SK-N-SH (cell line): Measurements from ENCODE around the gene NEK6. TPM values are rescaled to one million over a fixed set of nuclear protein-coding genes. Genes with fewer than 3 reads are reported as not detected.

Experiments used
- CTCF ChIA-PET: fragments of 300-600, 350-600 bp; formaldehyde crosslinking; extraction: SDS; loops from one replicate; lab custom pipeline; 2021; lab: Yijun Ruan, JAX
- POLR2A ChIA-PET: fragments of 350-600 bp; sonication (Branson Sonifier 250); formaldehyde crosslinking; extraction: SDS; loops from one replicate; lab custom pipeline; 2020; ENCODE audit warnings: antibody characterized with exemption, inconsistent platforms; lab: Yijun Ruan, JAX
- DNase-seq: peaks from one replicate; pipeline ENCODE4 v3.0.0; 2012
- H2AFZ ChIP-seq: fragments of 200-600 bp; sonication (generic); 2 replicates; pipeline ENCODE4 v1.8.1; 2016; ENCODE audit warnings: antibody characterized with exemption, mild to moderate bottlenecking, low read depth
- H3F3A ChIP-seq: fragments of 200-600 bp; sonication (generic); replicated peaks from 2 replicates; pipeline ENCODE3; 2016; ENCODE audit warnings: antibody characterized with exemption, mild to moderate bottlenecking; ENCODE audit not compliant: insufficient read depth
- H3K27ac ChIP-seq, 2 experiments: fragments of 200-500 bp in 1 of 2; fragments of 200-600 bp in 1 of 2; sonication (Bioruptor generic) in 1 of 2; sonication (generic), shearing (Covaris generic) in 1 of 2; 2 replicates each; pipeline versions ENCODE4 v1.5.1 to v1.6.1; 2014 to 2016; ENCODE audit warnings: low read depth in 2 of 2, inconsistent platforms in 1 of 2, low read length in 1 of 2, mild to moderate bottlenecking in 1 of 2, mixed read lengths in 1 of 2
- H3K27me3 ChIP-seq: fragments of 200-600 bp; sonication (generic), shearing (Covaris generic); 2 replicates; pipeline ENCODE4 v1.6.1; 2016; ENCODE audit warnings: mixed run types; ENCODE audit not compliant: insufficient read depth
- H3K36me3 ChIP-seq, 2 experiments: fragments of 200-500 bp in 1 of 2; fragments of 200-600 bp in 1 of 2; sonication (Bioruptor generic) in 1 of 2; sonication (generic) in 1 of 2; replicated peaks in 1 of 2; 2 replicates each; pipeline versions ENCODE3 to v1.5.1; 2014 to 2016; ENCODE audit warnings: low read length in 1 of 2, mild to moderate bottlenecking in 1 of 2; ENCODE audit not compliant: insufficient read depth in 2 of 2, control insufficient read depth in 1 of 2
- H3K4me1 ChIP-seq, 2 experiments: fragments of 200-500 bp in 1 of 2; fragments of 200-600 bp in 1 of 2; sonication (Bioruptor generic) in 1 of 2; sonication (generic), shearing (Covaris generic) in 1 of 2; 2 replicates each; pipeline versions ENCODE4 v1.5.1 to v1.6.1; 2014 to 2016; ENCODE audit warnings: low read depth in 1 of 2, low read length in 1 of 2, mixed run types in 1 of 2; ENCODE audit not compliant: insufficient read depth in 2 of 2, control insufficient read depth in 1 of 2
- H3K4me2 ChIP-seq: fragments of 200-600 bp; sonication (generic), shearing (Covaris generic); 2 replicates; pipeline ENCODE4 v1.6.1; 2017; ENCODE audit warnings: mixed run types
- H3K4me3 ChIP-seq, 2 experiments: fragments of 200-500 bp in 1 of 2; fragments of 200-600 bp in 1 of 2; sonication (Bioruptor generic) in 1 of 2; sonication (generic), shearing (Covaris generic) in 1 of 2; 2 replicates each; pipeline versions ENCODE4 v1.5.1 to v1.8.1; 2014 to 2016; ENCODE audit warnings: low read depth in 2 of 2, inconsistent platforms in 1 of 2, low read length in 1 of 2, mild to moderate bottlenecking in 1 of 2, mixed read lengths in 1 of 2, moderate library complexity in 1 of 2
- H3K79me2 ChIP-seq: fragments of 200-600 bp; sonication (generic); 2 replicates; pipeline ENCODE4 v1.8.1; 2017; ENCODE audit warnings: mild to moderate bottlenecking; ENCODE audit not compliant: insufficient read depth
- H3K9ac ChIP-seq: fragments of 200-600 bp; sonication (generic); 2 replicates; pipeline ENCODE4 v1.6.1; 2017; ENCODE audit warnings: mixed run types
- H3K9me2 ChIP-seq: fragments of 200-600 bp; sonication (generic); 2 replicates; pipeline ENCODE4 v1.6.1; 2017; ENCODE audit warnings: mixed run types
- H3K9me3 ChIP-seq: fragments of 200-600 bp; sonication (generic); 2 replicates; pipeline ENCODE4 v1.6.1; 2017; ENCODE audit warnings: mixed run types, mild to moderate bottlenecking, moderate library complexity
- H4K20me1 ChIP-seq: fragments of 200-600 bp; sonication (generic); 2 replicates; pipeline ENCODE4 v1.6.1; 2017; ENCODE audit warnings: mild to moderate bottlenecking, mixed run types; ENCODE audit not compliant: insufficient read depth
- EP300 ChIP-seq, 2 experiments: IDR thresholded peaks; 2 replicates each; pipeline versions ENCODE4 v1.4.0 to v1.6.1; 2012; ENCODE audit warnings: borderline replicate concordance in 1 of 2, low read depth in 1 of 2, low read length in 1 of 2
- FOSL2 ChIP-seq: IDR thresholded peaks from 2 replicates; pipeline ENCODE4 v1.4.0; 2012; ENCODE audit warnings: low read depth, mild to moderate bottlenecking, moderate library complexity, borderline replicate concordance
- FOXM1 ChIP-seq: IDR thresholded peaks from 2 replicates; pipeline ENCODE4 v1.4.0; 2012; ENCODE audit warnings: low read depth, mild to moderate bottlenecking
- GATA2 ChIP-seq: sonication (generic); formaldehyde crosslinking; IDR thresholded peaks from 2 replicates; pipeline ENCODE4 v1.5.0; 2020; ENCODE audit warnings: mild to moderate bottlenecking, missing genetic modification reagents
- JUND ChIP-seq: IDR thresholded peaks from 2 replicates; pipeline ENCODE4 v1.4.0; 2012
- MXI1 ChIP-seq: IDR thresholded peaks from 2 replicates; pipeline ENCODE4 v1.6.1; 2012; ENCODE audit warnings: mild to moderate bottlenecking, low read depth, low read length, improper control_type of control experiment
- NFIC ChIP-seq: IDR thresholded peaks from 2 replicates; pipeline ENCODE4 v1.4.0; 2012; ENCODE audit warnings: borderline replicate concordance
- NRF1 ChIP-seq: IDR thresholded peaks from 2 replicates; pipeline ENCODE4 v1.6.1; 2012; ENCODE audit warnings: low read depth, mild to moderate bottlenecking, low read length
- PBX3 ChIP-seq: IDR thresholded peaks from 2 replicates; pipeline ENCODE4; 2012
- RAD21 ChIP-seq: IDR thresholded peaks from 2 replicates; pipeline ENCODE4 v1.6.1; 2012; ENCODE audit warnings: mild to moderate bottlenecking, low read length
- RCOR1 ChIP-seq: fragments of 150-350 bp; IDR thresholded peaks from 2 replicates; pipeline ENCODE4 v1.6.1; 2017; ENCODE audit warnings: antibody characterized with exemption, low read length
- REST ChIP-seq: IDR thresholded peaks from 2 replicates; pipeline ENCODE4 v1.6.1; 2012; ENCODE audit warnings: mild to moderate bottlenecking, low read depth, low read length, moderate library complexity
- RFX5 ChIP-seq: IDR thresholded peaks from 2 replicates; pipeline ENCODE4 v1.6.1; 2012; ENCODE audit warnings: mild to moderate bottlenecking, improper control_type of control experiment, low read length
- SMC3 ChIP-seq: IDR thresholded peaks from 2 replicates; pipeline ENCODE4 v1.6.1; 2012; ENCODE audit warnings: low read depth, low read length, improper control_type of control experiment
- TCF12 ChIP-seq: IDR thresholded peaks from 2 replicates; pipeline ENCODE4 v1.4.0; 2012
- TEAD4 ChIP-seq: IDR thresholded peaks from 2 replicates; pipeline ENCODE4 v1.4.0; 2012; ENCODE audit warnings: mild to moderate bottlenecking, borderline replicate concordance; ENCODE audit not compliant: insufficient read depth
- ZBTB33 ChIP-seq: IDR thresholded peaks from 2 replicates; pipeline ENCODE4 v1.4.0; 2012; ENCODE audit warnings: low read depth, borderline replicate concordance
- WGBS: methylation state at CpG from one replicate; pipeline ENCODE4 v1.1.6; 2017; ENCODE audit warnings: low lambda C conversion rate; 5-methylcytosine and 5-hydroxymethylcytosine counted together
- polyA plus RNA-seq, 3 experiments: library from polyadenylated mRNA; depleted of rRNA; stranded (reverse); fragments of >200 nt; gene quantifications; 2 replicates each; pipeline ENCODE4 v1.2.3, GENCODE V29; 2012
- TF ChIP-seq, protein P1 (sequence below): fragments of 150-350 bp; IDR thresholded peaks from 2 replicates; pipeline ENCODE4 v1.6.1; 2016; ENCODE audit warnings: mild to moderate bottlenecking, low read depth, low read length
- TF ChIP-seq, protein P2 (sequence below): IDR thresholded peaks from 2 replicates; pipeline ENCODE4 v1.4.0; 2012; ENCODE audit warnings: low read depth, borderline replicate concordance

NEK6 gene
- polyA plus RNA-seq, 1 of the 3 experiments (the other 2 are of a cell fraction), result 89.8 TPM

- no peaks in the 10 kb centered on the region for H3K9me2 ChIP-seq
- H3F3A ChIP-seq, result peaks cover 7% of the 10 kb centered on the region
- DNase-seq, result no peak
- H4K20me1 ChIP-seq, result no peaks in the 10 kb centered on the region
- H3K4me3 ChIP-seq, result no peak overlapping the region
- ChIA-PET CTCF (interaction anchor here (0.9 to 8.2 kb wide), 10 partner anchors 12 to 281 kb away, joined by 3 to 55 read pairs (median 3); no protein-coding TSS in a partner anchor), POLR2A (no interaction called here)
- H3K4me1 ChIP-seq, result no peaks in the 10 kb centered on the region; a peak in 1 of 4 replicates
- 91% methylated on average over 10 of the region's 12 CpGs for WGBS
- no peaks in the 10 kb centered on the region for H3K9me3 ChIP-seq
- H3K4me2 ChIP-seq, result no peak overlapping the region
- H3K36me3 ChIP-seq, result peaks cover 26 to 34% of the 10 kb centered on the region in 2 experiments
- no peak overlapping the region for H3K27ac ChIP-seq
- no peak overlapping the region for H3K9ac ChIP-seq
- no peak for TF ChIP-seq ZBTB33
- TF ChIP-seq RAD21, result no peak
- TF ChIP-seq TEAD4, result no peak
- TF ChIP-seq JUND, result no peak
- TF ChIP-seq, protein P1, sequence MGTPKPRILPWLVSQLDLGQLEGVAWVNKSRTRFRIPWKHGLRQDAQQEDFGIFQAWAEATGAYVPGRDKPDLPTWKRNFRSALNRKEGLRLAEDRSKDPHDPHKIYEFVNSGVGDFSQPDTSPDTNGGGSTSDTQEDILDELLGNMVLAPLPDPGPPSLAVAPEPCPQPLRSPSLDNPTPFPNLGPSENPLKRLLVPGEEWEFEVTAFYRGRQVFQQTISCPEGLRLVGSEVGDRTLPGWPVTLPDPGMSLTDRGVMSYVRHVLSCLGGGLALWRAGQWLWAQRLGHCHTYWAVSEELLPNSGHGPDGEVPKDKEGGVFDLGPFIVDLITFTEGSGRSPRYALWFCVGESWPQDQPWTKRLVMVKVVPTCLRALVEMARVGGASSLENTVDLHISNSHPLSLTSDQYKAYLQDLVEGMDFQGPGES, result no peak
- no peak for TF ChIP-seq FOXM1
- TF ChIP-seq TCF12, result no peak
- TF ChIP-seq NFIC, result no peak
- TF ChIP-seq RCOR1, result no peak
- no peak for TF ChIP-seq MXI1
- TF ChIP-seq FOSL2, result no peak
- no peak for TF ChIP-seq EP300 (IDR thresholded peaks at IDR 0.05; ENCODE audit: borderline replicate concordance in 1 of 2, low read depth in 1 of 2, low read length in 1 of 2)
- TF ChIP-seq, protein P2, sequence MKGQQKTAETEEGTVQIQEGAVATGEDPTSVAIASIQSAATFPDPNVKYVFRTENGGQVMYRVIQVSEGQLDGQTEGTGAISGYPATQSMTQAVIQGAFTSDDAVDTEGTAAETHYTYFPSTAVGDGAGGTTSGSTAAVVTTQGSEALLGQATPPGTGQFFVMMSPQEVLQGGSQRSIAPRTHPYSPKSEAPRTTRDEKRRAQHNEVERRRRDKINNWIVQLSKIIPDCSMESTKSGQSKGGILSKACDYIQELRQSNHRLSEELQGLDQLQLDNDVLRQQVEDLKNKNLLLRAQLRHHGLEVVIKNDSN, result no peak
- TF ChIP-seq GATA2, result no peak
- no peak for TF ChIP-seq REST
- no peak for TF ChIP-seq RFX5
- TF ChIP-seq SMC3, result no peak
- TF ChIP-seq NRF1, result no peak
- TF ChIP-seq PBX3, result no peak
- peaks cover 13% of the 10 kb centered on the region; the same call in 1 of the 2 replicates for H3K79me2 ChIP-seq
- H2AFZ ChIP-seq, result no peak overlapping the region
- H3K27me3 ChIP-seq, result no peaks in the 10 kb centered on the region
These were observed 63.7 kb downstream of the NEK6 start for GRCh38 chr9:124321416-124321815.
